IPS-NIHi7 (cell line): Measurements from ENCODE around the gene SULT2B1.
A peak's percentile ranks its signal among the peaks of the same experiment; 100 is the strongest.
"Not testable (repeated sequence)": the region's sequence is repeated elsewhere in the genome, so short reads cannot be mapped to it uniquely, and the experiment has no call there.

ENCODE experiments used
- DNase-seq: peaks from one replicate; pipeline ENCODE4 v3.0.0; 2012; ENCODE audit warnings: mixed read lengths; ENCODE audit errors: extremely low spot score

The SULT2B1 gene

GRCh38 chr19:48529156-48529555 is 22.8 kb upstream of the SULT2B1 start:
- DNase-seq, result no peak

- DNase-seq, result no peak
Observed at GRCh38 chr19:48530066-48530720, 21.8 kb upstream of the SULT2B1 start.

- DNase-seq, result no peak
Observed at GRCh38 chr19:48530770-48531169, 21.2 kb upstream of the SULT2B1 start.

- DNase-seq, result no peak
Observed at GRCh38 chr19:48533770-48534169, 18.2 kb upstream of the SULT2B1 start.

- DNase-seq, result no peak
Observed at GRCh38 chr19:48537541-48537940, 14.4 kb upstream of the SULT2B1 start.

- DNase-seq, result not testable (repeated sequence)
Observed at GRCh38 chr19:48538057-48538456, 13.9 kb upstream of the SULT2B1 start.

- no peak for DNase-seq
Observed at GRCh38 chr19:48539503-48540096, 12.4 kb upstream of the SULT2B1 start.

GRCh38 chr19:48540110-48540509 is 11.9 kb upstream of the SULT2B1 start:
- DNase-seq, result no peak

- DNase-seq, result no peak
Observed at GRCh38 chr19:48541813-48542212, 10.2 kb upstream of the SULT2B1 start.

GRCh38 chr19:48543121-48543710 is 8.8 kb upstream of the SULT2B1 start:
- peak; percentile 59 for DNase-seq

- DNase-seq, result peak; percentile 68
Observed at GRCh38 chr19:48544856-48545750, 6.9 kb upstream of the SULT2B1 start.

- DNase-seq, result no peak
Observed at GRCh38 chr19:48547722-48548121, 4.2 kb upstream of the SULT2B1 start.

- DNase-seq, result no peak
Observed at GRCh38 chr19:48548253-48548911, 3.6 kb upstream of the SULT2B1 start.

GRCh38 chr19:48549380-48549779 is 2.6 kb upstream of the SULT2B1 start:
- DNase-seq, result no peak

- no peak for DNase-seq
Observed at GRCh38 chr19:48552406-48553322, 692 bp downstream of the SULT2B1 start.

GRCh38 chr19:48553676-48554384 is 1.9 kb downstream of the SULT2B1 start:
- peak; percentile 48 for DNase-seq

GRCh38 chr19:48554385-48555091 is 2.6 kb downstream of the SULT2B1 start:
- DNase-seq, result peak; percentile 89

- peak; percentile 49 for DNase-seq
Observed at GRCh38 chr19:48556163-48556562, 4.2 kb downstream of the SULT2B1 start.

- DNase-seq, result no peak
Observed at GRCh38 chr19:48556825-48557224, 4.9 kb downstream of the SULT2B1 start.
